Lower leg skin (tissue), 3 donors: Measurements from ENCODE around the gene ITGA11.

Experiments
- POLR2A ChIP-seq, 2 donors: fragments of 450-650 bp; IDR thresholded peaks; one replicate each; pipeline ENCODE4 v1.6.1; 2016 to 2017; ENCODE audit warnings: antibody characterized with exemption in 2 of 2, mild to moderate bottlenecking in 1 of 2, moderate library complexity in 1 of 2
- TF ChIP-seq, protein P1 (sequence below), 3 donors: fragments of 450-650 bp; IDR thresholded peaks; one replicate each; pipeline ENCODE4 v1.5.1; 2016; ENCODE audit warnings: antibody characterized with exemption in 3 of 3, mild to moderate bottlenecking in 3 of 3, moderate library complexity in 2 of 3

DNA sequence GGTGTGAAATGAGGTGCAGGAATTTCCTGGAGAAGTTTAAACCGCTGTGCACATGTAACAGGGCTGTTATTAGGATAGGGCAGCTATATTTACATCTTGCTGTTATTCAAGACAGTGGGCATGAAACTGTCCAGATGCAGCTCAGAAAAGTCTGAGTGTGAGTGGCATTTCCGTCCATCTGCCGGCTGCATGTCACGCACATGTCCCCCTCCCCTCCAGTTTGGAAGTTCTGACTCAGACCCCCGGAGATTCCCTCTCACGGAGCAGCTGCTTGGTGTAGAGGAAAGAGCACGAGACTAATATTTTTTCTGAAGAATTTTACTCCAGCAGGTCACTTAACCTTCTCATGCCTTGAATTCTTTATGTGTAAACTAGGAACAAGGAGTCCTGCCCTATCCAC, 84.6 kb downstream of the ITGA11 start:
- TF ChIP-seq, protein P1, sequence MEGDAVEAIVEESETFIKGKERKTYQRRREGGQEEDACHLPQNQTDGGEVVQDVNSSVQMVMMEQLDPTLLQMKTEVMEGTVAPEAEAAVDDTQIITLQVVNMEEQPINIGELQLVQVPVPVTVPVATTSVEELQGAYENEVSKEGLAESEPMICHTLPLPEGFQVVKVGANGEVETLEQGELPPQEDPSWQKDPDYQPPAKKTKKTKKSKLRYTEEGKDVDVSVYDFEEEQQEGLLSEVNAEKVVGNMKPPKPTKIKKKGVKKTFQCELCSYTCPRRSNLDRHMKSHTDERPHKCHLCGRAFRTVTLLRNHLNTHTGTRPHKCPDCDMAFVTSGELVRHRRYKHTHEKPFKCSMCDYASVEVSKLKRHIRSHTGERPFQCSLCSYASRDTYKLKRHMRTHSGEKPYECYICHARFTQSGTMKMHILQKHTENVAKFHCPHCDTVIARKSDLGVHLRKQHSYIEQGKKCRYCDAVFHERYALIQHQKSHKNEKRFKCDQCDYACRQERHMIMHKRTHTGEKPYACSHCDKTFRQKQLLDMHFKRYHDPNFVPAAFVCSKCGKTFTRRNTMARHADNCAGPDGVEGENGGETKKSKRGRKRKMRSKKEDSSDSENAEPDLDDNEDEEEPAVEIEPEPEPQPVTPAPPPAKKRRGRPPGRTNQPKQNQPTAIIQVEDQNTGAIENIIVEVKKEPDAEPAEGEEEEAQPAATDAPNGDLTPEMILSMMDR (IDR thresholded peaks at IDR 0.05): no peak
- TF ChIP-seq POLR2A (IDR thresholded peaks at IDR 0.05): no peak
